ENCODE data around the gene DHRS12.

GRCh38 chr13:51808811-51809210, 4.8 kb upstream of the DHRS12 start:
- no peak for TF ChIP-seq POLR2A (IDR thresholded peaks at IDR 0.05)
- no peak for TF ChIP-seq POLR2AphosphoS5 (IDR thresholded peaks at IDR 0.05)
- TF ChIP-seq CTCF (IDR thresholded peaks at IDR 0.05 in 8 of 11, conservative IDR thresholded peaks at IDR 0.05 in 3 of 11) = no peak

Data from spleen (tissue), 7 donors.